RPMI8226 (cell line): ENCODE results near the gene EPM2A.
"Not testable (repeated sequence)": the region's sequence is repeated elsewhere in the genome, so short reads cannot be mapped to it uniquely, and the experiment has no call there.

ENCODE experiments used
- DNase-seq: peaks from one replicate; pipeline ENCODE4 v3.0.0-alpha.2; 2015

EPM2A gene

GRCh38 chr6:145728444-145729385 lies 6.6 kb downstream of the EPM2A start:
- no peak for DNase-seq

DNA sequence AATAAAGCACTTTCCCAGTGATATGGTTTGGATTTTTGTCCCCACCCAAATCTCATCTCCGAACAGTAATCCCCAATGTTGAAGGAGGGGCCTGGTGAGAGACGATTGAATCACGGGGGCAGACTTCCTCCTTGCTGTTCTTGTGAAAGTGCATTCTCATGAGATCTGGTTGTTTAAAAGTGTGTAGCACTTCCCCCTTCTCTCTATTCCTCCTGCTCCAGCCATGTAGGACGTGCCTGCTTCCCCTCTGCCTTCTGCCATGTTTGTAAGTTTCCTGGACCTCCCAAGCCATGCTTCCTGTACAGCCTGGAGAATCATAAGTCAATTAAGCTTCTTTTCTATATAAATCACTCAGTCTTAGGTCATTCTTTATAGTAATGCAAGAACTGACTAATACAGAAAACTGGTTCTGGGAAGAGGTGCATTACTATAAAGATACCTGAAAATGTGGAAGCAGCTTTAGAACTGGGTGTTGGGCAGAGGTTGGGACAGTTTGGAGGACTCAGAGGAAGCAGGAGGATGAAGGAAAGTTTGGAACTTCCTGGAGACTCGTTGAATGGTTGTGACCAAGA lies 7.4 kb downstream of the EPM2A start:
- no peak for DNase-seq

GRCh38 chr6:145725570-145725969 lies 9.8 kb downstream of the EPM2A start:
- DNase-seq, result no peak

DNA sequence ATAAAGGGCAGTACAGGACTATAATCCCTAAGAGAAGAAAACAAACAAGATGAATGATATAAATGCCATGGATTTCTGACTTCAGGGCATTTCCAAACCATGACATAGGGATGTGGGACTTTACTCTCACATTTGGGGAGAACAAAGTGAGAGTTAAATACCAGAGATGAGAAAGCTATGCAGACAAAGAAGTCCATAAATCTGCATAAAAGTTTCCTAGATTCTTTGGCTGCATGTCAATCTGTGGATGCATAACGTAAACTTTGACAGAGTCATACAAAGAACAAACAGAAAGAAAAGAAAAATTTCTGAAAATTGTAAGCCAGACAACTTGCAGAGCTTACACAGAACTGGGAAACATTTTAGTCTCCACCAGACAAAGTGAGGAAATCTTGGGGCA lies 11.7 kb downstream of the EPM2A start:
- DNase-seq, result no peak

- DNase-seq, result no peak
These were observed 13.1 kb downstream of the EPM2A start for GRCh38 chr6:145722190-145722589.

DNA sequence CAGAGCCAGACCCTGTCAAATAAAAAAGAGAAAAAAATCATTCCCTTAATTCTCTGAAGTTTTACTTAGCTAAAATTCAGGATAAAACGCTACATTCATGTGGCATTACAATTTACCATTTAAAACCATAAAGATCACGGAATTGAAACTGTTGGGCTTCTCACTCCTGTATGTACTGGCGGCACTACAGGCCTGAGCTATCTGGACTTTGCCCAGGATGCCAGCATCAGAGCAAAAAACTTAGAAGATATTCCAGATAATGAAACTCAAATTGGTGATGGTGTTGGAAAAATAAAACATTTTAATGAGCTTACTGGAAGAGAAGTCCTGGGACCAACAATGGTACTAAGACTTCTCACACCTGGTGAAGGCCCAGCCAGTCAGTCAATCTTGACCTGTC lies 14.2 kb downstream of the EPM2A start:
- DNase-seq, result no peak

GRCh38 chr6:145715426-145715825 lies 19.9 kb downstream of the EPM2A start:
- DNase-seq, result no peak

- no peak for DNase-seq
These were observed 20.6 kb downstream of the EPM2A start for GRCh38 chr6:145714731-145715130.

GRCh38 chr6:145713773-145714172 lies 21.5 kb downstream of the EPM2A start:
- no peak for DNase-seq

DNA sequence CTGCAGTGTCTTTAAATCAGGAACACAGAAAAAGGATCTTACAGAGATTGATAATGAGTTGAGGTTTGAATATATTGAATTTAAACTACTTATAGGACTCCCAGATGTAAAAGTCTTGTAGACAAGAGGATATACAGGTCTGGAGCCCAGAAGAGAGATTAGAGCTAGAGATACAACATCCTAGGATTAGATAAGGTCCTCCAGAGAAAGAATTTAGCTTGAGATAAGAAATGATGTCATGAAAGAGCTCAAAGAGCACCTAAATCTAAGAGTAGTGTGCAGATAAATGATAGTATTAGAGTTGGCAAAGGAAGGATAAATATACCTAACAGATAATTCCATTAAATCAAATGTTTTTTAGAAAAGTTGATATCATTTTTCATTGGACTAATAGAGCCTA lies 23.9 kb downstream of the EPM2A start:
- DNase-seq, result no peak

DNA sequence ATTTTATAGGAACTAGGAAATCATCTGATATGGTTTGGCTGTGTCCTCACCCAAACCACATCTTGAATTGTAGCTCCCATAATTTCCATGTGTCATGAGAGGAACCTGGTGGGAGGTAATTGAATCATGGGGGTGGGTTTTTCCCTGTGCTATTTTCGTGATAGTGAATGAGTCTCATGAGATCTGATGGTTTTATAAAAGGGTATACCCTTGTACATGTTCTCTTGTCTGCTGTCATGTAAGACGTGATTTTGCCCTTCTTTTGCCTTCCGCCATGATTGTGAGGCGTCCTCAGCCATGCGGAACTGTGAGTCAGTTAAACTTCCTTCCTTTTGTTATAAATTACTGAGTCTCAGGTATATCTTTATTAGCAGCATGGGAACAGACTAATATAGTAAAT lies 27.9 kb downstream of the EPM2A start:
- no peak for DNase-seq

- DNase-seq, result no peak
These were observed 29.8 kb downstream of the EPM2A start for GRCh38 chr6:145705561-145705960.

GRCh38 chr6:145704143-145704781 lies 31.1 kb downstream of the EPM2A start:
- DNase-seq, result peak; percentile 4

- no peak for DNase-seq
These were observed 35.9 kb downstream of the EPM2A start for GRCh38 chr6:145699462-145699861.

- DNase-seq, result not testable (repeated sequence)
These were observed 37.9 kb downstream of the EPM2A start for GRCh38 chr6:145697401-145697800.

GRCh38 chr6:145694083-145694737 lies 41.1 kb downstream of the EPM2A start:
- no peak for DNase-seq

DNA sequence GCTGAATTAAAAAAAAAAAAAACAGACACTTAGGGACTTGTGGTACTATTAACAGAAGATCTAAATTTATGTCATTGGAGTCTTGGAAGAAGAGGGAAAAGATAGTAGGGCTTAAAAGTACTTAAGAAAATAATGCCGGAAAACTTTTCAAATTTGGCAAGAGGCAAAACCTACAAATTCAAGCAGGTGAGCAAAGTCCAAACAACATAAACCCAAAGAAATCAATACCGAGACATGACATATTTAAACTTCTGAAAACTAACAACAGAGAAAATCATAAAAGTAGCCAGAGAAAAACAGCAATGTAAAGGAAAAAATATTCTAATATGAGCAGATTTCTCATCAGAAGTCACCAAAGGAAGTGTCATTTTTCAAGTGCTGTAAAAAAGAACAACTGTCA lies 44.4 kb downstream of the EPM2A start:
- DNase-seq, result no peak

DNA sequence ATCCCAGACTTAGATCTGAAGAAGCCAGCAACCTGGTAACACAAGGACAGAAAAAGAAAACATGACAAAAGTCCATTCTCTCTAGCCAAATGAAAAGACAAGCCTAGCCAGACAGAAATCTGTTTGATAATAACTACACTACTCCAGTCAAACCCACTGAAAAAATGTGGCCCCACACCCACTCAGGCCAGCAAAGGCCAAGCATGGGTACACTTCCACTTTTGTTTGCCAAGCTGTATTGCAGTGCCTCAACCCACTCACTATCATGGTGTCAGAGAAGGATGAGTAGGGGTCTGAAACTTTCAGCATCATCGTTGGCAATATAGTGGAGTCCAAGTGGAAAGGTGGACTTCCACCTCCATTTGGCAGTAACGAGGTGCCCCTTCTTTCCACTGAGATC lies 45.8 kb downstream of the EPM2A start:
- DNase-seq, result no peak

- DNase-seq, result no peak
These were observed 46.8 kb downstream of the EPM2A start for GRCh38 chr6:145688493-145688905.

- DNase-seq, result no peak
These were observed 49.4 kb downstream of the EPM2A start for GRCh38 chr6:145685932-145686331.

DNA sequence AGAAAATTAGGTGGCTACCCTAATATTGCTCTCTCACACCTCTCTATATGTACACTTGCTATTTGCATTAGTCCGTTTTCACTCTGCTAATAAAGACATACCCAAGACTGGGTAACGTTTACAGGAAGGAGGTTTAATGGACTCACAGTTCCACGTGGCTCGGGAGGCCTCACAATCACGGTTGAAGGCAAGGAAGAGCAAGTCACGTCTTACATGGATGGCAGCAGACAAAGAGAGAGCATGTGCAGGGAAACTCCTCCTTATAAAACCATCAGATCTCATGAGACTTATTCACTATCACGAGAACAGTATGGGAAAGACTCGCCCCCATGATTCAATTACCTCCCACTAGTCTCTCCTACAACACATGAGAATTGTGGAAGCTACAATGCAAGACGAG lies 53.4 kb downstream of the EPM2A start:
- DNase-seq, result no peak

DNA sequence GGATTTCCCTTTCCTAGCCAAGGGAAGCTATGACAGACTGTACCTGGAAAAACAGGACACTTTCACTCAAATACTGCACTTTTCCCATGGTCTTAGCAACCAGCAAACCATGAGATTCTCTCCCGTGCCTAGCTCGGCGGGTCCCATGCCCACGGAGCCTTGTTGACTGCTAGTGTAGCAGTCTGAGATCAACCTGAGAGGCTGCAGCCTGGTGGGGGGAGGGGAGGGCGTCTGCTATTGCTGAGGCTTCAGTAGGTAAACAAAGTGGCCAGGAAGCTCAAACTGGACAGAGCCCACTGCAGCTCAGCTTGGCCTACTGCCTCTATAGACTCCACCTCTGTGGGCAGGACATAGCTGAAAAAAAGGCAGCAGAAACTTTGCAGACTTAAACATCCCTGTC lies 61.8 kb downstream of the EPM2A start:
- DNase-seq, result no peak

DNA sequence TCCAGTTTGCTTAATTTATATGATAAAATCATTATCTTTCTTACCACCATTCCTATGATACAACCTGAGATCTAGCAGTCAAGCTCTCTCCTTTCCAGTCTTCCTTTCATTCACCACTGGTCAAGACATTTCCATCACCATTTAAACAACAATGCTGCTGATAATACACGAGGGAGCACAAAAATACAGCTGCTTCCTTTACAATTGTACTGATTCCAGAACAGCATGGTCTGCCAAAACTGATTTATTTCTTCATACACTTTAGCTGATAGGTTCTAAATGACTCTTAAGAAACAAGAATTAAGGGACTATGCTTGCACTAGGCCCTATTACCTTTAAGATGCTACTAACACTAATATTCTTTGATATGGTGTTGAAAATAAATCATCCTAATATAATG lies 65.0 kb downstream of the EPM2A start:
- DNase-seq, result no peak

GRCh38 chr6:145669627-145670034 lies 65.7 kb downstream of the EPM2A start:
- DNase-seq, result no peak
